ENCODE results near the gene SERPING1.

The SERPING1 gene

DNA sequence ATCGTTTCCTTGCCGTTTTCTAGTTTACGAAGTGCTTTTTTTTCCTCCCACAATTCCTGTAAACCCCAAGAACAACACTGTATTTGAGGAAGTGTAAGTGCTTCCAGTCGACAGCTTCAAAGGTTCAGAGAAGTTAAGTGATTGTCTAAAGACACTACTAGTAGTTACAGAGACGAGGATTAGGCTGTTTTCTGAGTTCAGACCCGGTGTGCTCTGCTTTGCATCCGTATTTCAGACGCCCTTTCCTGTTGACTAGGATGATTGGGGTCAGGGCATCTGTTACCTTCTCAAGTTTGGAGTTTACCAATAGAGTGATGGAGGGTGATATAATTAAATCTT lies 60.5 kb downstream of the SERPING1 start:
- TF ChIP-seq EZH2 (optimal IDR thresholded peaks at IDR 0.05; ENCODE audit: low read depth, low read length) (no peak), EZH2phosphoT487 (IDR thresholded peaks at IDR 0.05; ENCODE audit: low read length) (no peak)
- TF ChIP-seq, protein P1, sequence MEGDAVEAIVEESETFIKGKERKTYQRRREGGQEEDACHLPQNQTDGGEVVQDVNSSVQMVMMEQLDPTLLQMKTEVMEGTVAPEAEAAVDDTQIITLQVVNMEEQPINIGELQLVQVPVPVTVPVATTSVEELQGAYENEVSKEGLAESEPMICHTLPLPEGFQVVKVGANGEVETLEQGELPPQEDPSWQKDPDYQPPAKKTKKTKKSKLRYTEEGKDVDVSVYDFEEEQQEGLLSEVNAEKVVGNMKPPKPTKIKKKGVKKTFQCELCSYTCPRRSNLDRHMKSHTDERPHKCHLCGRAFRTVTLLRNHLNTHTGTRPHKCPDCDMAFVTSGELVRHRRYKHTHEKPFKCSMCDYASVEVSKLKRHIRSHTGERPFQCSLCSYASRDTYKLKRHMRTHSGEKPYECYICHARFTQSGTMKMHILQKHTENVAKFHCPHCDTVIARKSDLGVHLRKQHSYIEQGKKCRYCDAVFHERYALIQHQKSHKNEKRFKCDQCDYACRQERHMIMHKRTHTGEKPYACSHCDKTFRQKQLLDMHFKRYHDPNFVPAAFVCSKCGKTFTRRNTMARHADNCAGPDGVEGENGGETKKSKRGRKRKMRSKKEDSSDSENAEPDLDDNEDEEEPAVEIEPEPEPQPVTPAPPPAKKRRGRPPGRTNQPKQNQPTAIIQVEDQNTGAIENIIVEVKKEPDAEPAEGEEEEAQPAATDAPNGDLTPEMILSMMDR (IDR thresholded peaks at IDR 0.05; ENCODE audit: low read length): no peak
- Histone ChIP-seq H3K27ac (ENCODE audit: low read length) (peak overlapping the region; percentile 7; the same call in 1 of the 2 replicates), H3K36me3 (replicated peaks; ENCODE audit: insufficient read depth, low read length) (no peaks in the 10 kb centered on the region), H3K9me2 (replicated peaks; ENCODE audit: insufficient read depth, low read length) (no peaks in the 10 kb centered on the region), H3K79me2 (ENCODE audit: low read length) (peaks cover 37% of the 10 kb centered on the region), H3K9ac (ENCODE audit: low read length) (peak overlapping the region; percentile 52), H3K4me2 (ENCODE audit: low read depth, low read length) (peak overlapping the region; percentile 80), H3F3A (ENCODE audit: insufficient read depth, low read length) (no peaks in the 10 kb centered on the region), H3K4me1 (ENCODE audit: low read length) (peaks cover 7% of the 10 kb centered on the region), H3K4me3 (ENCODE audit: low read length) (peak overlapping the region; percentile 79), H3K9me3 (replicated peaks; ENCODE audit: insufficient read depth, low read length) (no peaks in the 10 kb centered on the region), H2AFZ (ENCODE audit: low read length) (peak overlapping the region; percentile 31; the same call in 1 of the 2 replicates), H4K20me1 (ENCODE audit: insufficient read depth, low read length) (no peaks in the 10 kb centered on the region), H3K27me3 (replicated peaks; ENCODE audit: insufficient read depth, low read length) (no peaks in the 10 kb centered on the region)
- no peak for DNase-seq

DNA sequence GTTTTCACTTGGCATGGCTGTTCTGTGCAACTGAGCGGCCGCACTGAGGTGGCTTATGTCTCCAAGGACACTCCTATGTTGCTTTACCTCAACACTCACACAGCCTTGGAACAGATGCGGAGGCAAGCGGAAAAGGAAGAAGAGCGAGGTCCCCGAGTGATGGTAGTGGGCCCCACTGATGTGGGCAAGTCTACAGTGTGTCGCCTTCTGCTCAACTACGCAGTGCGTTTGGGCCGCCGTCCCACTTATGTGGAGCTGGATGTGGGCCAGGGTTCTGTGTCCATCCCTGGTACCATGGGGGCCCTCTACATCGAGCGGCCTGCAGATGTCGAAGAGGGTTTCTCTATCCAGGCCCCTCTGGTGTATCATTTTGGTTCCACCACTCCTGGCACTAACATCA lies 62.2 kb downstream of the SERPING1 start:
- no peak overlapping the region for H3K27ac ChIP-seq (ENCODE audit: low read length)
- H3K27me3 ChIP-seq (replicated peaks; ENCODE audit: insufficient read depth, low read length): no peaks in the 10 kb centered on the region
- H3K9me3 ChIP-seq (replicated peaks; ENCODE audit: insufficient read depth, low read length): no peaks in the 10 kb centered on the region
- no peak for DNase-seq
- TF ChIP-seq EZH2 (optimal IDR thresholded peaks at IDR 0.05; ENCODE audit: low read depth, low read length): no peak
- TF ChIP-seq EZH2phosphoT487 (IDR thresholded peaks at IDR 0.05; ENCODE audit: low read length): no peak
- TF ChIP-seq, protein P1 (IDR thresholded peaks at IDR 0.05; ENCODE audit: low read length): no peak
- no peaks in the 10 kb centered on the region for H4K20me1 ChIP-seq (ENCODE audit: insufficient read depth, low read length)
- peaks cover 7% of the 10 kb centered on the region for H3K4me1 ChIP-seq (ENCODE audit: low read length)
- H3K79me2 ChIP-seq (ENCODE audit: low read length): peaks cover 37% of the 10 kb centered on the region
- no peak overlapping the region for H3K4me2 ChIP-seq (ENCODE audit: low read depth, low read length)
- H3K9ac ChIP-seq (ENCODE audit: low read length): no peak overlapping the region
- no peaks in the 10 kb centered on the region for H3K36me3 ChIP-seq (replicated peaks; ENCODE audit: insufficient read depth, low read length)
- no peaks in the 10 kb centered on the region for H3K9me2 ChIP-seq (replicated peaks; ENCODE audit: insufficient read depth, low read length)
- no peak overlapping the region for H3K4me3 ChIP-seq (ENCODE audit: low read length)
- H2AFZ ChIP-seq (ENCODE audit: low read length): no peak overlapping the region
- H3F3A ChIP-seq (ENCODE audit: insufficient read depth, low read length): no peaks in the 10 kb centered on the region

DNA sequence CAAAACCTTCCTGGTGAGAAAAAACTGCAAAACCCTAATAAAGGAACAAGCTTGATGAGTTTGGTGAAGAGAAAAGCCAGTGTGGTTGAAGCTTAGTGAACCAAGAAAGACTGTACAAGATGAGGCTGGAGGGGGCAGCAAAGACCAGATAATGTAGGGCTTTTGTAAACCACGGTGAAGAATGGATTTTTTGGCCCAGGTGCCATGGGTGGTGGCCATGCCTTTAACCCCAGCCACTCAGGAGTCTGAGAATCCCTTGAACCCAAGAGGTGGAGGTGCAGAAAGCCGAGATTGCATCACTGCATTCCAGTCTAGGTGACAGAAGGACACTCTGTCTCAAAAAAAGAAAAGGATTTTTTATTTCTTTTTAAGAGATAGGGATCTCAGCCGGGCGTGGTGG lies 65.4 kb downstream of the SERPING1 start:
- no peak overlapping the region for H3K4me3 ChIP-seq (ENCODE audit: low read length)
- no peak overlapping the region for H3K4me2 ChIP-seq (ENCODE audit: low read depth, low read length)
- H4K20me1 ChIP-seq (ENCODE audit: insufficient read depth, low read length): no peaks in the 10 kb centered on the region
- DNase-seq: no peak
- no peaks in the 10 kb centered on the region for H3K27me3 ChIP-seq (replicated peaks; ENCODE audit: insufficient read depth, low read length)
- H3K79me2 ChIP-seq (ENCODE audit: low read length): peaks cover 34% of the 10 kb centered on the region
- no peak overlapping the region for H3K9ac ChIP-seq (ENCODE audit: low read length)
- H3F3A ChIP-seq (ENCODE audit: insufficient read depth, low read length): peaks cover 6% of the 10 kb centered on the region
- H3K27ac ChIP-seq (ENCODE audit: low read length): no peak overlapping the region
- H3K9me2 ChIP-seq (replicated peaks; ENCODE audit: insufficient read depth, low read length): no peaks in the 10 kb centered on the region
- no peak overlapping the region for H2AFZ ChIP-seq (ENCODE audit: low read length)
- TF ChIP-seq EZH2 (optimal IDR thresholded peaks at IDR 0.05; ENCODE audit: low read depth, low read length) (no peak), EZH2phosphoT487 (IDR thresholded peaks at IDR 0.05; ENCODE audit: low read length) (no peak)
- TF ChIP-seq, protein P1 (IDR thresholded peaks at IDR 0.05; ENCODE audit: low read length): no peak; the same call in 1 of the 2 replicates
- peaks cover 6% of the 10 kb centered on the region for H3K4me1 ChIP-seq (ENCODE audit: low read length)
- H3K9me3 ChIP-seq (replicated peaks; ENCODE audit: insufficient read depth, low read length): no peaks in the 10 kb centered on the region
- H3K36me3 ChIP-seq (replicated peaks; ENCODE audit: insufficient read depth, low read length): no peaks in the 10 kb centered on the region

Data from MM.1S (cell line).